ENCODE measurements around the gene MARF1.

DNA sequence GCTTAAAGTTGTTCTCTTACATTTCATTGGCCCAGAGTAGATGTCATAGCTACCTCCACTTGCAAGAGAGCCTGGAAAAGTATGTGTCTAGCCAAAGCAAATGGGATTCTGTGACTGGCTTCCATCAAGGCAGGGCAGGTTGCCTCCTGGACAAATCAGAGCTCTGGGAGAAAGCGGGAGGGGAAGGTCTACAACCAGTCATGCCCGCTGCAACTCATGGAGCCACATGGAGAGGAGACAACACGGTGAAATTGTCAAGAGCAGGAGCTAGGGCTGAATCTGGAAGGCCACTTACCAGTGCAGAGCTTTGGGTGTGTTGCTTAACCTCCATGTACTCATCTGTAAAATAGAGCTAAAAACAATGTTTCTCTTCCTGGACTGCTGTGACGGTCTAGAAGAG lies 83.8 kb downstream of the MARF1 start:
- TF ChIP-seq CTCF (IDR thresholded peaks at IDR 0.05; ENCODE audit: low read depth, low read length) (no peak), MYC (IDR thresholded peaks at IDR 0.05; ENCODE audit: low read depth, low read length) (no peak)
- TF ChIP-seq, protein P1, sequence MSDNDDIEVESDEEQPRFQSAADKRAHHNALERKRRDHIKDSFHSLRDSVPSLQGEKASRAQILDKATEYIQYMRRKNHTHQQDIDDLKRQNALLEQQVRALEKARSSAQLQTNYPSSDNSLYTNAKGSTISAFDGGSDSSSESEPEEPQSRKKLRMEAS (IDR thresholded peaks at IDR 0.05; ENCODE audit: low read depth, low read length), result no peak
